Middle frontal gyrus (tissue), 1 donor: Measurements from ENCODE around the gene PLEKHG3.
A peak's percentile ranks its signal among the peaks of the same experiment; 100 is the strongest.

Experiments used
- DNase-seq: peaks from one replicate; pipeline ENCODE4 v3.0.0-alpha.2; 2015; ENCODE audit warnings: low spot score; ENCODE audit errors: extremely low spot score

Gene PLEKHG3

DNA sequence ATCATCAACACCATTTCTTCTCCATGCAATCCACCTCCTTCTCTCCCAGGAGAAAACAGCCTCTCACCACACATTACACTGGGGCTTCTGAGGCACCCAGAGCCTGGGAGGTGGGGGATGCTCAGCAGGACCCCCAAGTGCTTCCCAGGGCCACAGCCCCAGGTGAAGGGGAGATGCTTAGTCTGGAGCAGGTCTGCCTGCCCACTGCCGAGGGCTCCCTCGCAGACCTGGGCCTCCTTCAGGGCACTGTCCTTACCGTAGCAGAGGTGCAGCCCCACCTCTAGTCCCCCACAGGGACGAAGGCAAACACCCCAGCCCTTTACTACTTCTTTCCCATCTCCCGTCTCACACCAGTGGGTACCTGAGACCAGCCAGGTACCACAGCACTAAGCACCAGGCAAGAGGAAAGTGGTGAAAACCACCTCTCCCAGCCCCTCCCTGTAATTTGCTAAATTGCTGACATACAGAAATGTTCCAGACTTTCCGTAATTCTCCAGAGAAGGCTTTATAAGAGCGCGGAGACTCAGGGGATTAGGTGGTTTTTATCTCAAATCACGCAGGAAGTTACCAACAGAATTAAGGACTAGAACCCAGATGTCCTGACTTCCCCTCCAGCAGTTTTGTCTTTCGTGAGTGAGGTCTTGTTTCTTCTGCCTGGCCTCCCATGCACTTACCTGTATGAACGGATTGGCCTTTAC, 59.0 kb downstream of the PLEKHG3 start:
- DNase-seq, result no peak

DNA sequence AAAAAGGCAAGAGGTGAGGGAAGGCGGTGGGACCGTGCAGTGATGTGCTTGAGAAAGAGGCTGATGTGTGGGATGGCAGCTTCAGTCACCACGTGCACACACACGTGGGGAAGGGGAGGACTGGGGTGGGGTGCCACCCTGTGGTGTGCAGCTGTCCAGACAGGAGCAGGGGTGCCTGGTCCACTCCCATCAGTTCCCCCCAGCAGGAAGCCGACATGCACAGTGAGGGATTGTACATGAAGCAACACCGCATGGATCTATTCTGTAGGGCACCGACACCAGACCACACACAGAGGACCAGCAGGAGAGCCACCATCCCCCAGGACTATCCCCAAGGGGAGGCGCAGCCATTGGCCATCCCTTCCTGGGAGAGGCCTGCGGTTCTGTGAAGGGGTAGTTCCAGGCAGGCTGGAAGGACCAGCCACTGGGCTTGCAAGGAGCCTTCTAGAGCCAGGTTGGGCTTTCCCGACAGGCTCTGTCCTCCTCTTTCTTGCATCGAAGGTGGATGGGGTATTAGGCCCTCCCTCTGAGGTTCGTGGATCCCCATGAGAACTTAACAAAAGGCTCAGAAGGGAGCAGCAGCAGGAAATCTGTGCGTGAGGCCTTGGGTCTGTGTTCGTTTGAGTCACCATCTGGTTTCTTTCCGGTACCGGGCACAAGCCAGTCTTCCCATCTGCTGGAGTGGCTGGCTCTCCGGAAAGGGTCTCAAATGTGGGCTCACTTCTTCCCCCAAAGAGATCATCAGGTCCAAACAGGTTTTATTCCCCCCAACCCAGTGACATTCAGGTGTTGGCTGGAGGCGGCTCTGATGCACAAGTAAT, 59.8 kb downstream of the PLEKHG3 start:
- DNase-seq, result no peak

DNA sequence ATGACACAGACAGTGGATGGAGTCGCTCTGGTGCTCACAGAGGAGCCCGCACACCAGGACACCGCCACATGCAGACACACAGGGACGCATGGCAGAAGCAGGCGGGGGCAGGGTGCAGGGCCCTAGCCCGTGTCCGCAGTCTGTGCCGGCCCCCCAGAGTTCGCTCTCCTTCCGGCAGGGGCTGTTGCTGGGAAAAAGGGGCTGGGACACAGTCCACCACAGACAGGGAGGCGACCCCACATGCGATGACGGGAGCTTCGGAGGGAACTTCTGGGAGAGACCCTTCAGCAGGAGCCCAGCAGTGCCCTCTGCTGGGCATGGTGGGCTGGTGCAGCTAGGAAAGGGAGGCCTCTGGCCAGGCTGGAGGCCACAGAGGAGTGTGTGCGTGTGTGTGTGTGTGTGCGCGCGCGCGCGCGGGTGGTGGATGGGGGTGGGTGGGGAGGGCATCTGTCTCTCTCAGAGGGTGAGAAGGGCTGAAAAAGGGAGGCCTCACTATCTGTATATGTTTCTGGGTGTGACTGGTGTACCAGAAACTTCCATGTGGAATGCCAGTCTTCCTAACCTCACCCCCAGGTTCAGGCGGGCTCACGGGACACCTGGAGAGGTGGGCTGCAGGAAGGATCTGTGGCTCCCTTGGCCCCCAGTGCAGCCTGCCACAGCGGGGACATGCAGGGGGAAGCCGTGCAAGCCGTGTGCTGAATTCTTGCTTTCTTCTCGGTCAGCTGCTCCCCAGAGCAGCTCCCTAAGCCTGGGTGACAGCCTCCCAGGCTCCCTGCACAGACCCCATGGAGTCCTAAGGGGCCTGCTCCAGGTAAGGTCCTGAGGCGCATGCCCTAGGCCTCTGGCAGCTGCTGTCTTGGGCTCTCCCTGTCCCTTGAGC, 60.7 kb downstream of the PLEKHG3 start:
- peak; percentile 55 for DNase-seq

DNA sequence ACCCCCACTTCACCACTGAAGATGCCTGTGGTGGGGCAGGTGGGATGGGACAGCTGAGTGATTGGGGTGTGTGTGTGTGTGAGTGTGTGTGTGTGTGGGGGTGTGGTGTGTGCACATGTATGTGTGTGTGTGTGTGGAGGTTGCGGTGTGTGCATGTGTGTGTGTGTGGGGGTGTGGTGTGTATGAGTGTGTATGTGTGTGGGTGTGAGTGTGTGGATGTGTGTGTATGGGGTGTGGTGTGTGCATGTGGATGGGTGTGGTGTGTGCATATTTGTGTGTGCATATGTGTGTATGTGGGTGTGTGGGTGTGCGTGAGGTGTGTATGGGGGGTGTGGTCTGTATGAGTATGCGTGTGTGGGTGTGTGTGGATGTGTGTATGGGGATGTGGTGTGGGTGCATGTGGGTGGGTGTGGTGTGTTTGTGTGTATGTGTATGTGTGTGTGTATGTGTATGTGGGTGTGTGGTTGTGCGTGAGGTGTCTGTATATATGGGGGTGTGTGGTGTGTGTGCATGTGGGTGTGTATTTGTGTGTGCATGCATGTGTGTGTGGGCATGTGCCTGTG, 61.6 kb downstream of the PLEKHG3 start:
- DNase-seq, result no peak

DNA sequence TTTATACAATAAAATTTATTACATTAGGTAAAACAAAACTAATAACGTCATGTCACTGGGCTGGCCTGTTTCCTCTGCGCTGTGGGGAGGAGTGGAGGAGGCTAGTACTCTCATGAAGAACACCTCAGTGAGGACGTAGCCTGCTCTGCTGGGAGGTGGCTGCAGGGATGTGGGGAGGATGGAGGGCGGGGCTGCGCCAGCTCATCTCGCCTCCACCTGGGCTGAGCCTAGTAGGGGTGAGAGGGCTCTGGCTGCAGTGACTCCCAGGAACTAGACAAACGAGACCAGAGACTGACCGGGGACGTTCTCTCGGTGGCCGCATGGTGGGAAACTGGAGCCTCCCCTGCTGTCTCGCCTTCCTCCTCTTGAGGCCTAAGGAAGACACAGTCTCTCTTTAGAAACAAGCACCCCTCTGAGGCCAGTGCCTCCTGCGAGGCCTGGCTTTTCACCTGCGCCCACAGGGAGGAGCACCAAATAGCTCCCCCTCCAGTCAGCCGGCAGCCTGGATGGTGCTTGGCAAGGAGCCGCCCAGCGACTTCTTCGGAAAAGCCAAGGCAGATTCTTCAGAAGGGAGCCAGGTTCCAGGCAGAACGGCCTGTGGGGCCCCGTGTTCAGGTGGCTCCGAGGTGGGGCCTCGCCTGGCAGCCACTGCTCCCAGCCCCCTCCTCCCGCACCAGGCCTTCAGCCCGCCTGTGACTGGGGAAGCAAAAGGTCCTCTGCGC, 62.4 kb downstream of the PLEKHG3 start:
- DNase-seq, result no peak

DNA sequence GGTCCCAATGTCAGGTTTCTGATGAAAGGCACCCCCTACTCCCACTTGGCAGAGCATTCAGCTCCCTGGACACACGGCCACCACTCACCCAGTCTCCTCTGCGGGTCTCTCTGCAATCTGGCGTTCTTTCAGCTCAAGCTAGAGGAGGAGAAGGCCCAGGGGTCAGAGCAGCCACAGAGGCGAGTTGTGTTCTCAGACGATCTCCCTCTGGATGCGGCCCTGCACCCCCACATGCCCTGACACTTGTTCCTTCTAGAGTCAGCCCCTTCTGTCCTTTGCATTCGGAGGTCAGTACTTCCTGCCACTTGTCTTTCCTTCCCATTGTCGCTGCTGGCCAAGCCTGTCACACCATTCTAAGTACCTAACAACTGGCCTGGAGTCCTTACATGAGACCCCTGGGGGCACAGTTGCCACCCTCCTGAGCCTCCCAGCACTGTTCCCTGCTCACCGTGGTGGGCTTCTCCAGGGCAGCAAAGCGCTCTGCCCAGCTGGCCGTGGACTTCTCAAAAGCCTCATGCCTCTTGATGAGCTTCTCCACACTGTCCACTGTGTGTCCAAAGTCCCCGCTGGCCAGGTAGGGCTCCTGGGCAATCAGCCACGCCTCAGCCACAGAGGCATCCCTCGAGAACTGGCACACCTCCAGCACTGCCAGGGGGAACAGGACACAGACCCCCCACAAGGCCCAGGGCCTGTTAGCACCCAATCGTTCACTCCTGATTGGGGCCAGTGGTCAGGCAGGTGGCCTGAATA, 63.2 kb downstream of the PLEKHG3 start:
- no peak for DNase-seq

DNA sequence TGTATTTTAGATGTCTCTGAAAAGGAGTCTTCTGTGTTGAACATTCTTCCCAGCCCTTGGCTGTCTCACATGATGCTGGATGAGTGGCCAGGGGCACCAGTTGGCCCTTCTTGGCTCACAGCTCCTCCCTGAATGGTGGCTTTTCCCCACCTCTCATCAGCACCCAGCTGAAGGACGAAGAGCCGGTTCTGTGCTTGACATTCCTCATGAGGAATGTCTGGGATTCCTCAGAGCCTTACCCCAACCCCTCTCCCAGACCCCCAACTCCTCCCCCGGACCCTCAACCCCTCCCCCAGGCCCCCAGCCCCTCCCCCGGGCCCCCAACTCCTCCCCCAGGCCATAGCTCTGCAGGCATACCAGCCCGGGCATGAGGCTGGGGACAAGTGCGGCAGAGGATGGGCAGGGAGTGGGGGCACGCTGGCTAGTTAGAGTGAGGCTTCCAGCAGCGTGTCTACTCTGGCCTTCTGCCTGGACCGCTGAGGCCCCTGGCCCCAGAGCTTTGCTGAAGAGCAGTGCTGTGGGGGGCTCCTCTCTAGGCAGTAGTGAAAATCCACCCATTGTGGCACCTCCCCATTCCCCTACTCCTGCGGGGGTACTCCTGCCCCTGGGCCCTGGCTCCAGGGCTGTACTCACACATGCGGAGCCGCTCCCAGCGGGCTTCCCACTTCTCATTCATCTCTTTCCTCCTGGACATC, 64.3 kb downstream of the PLEKHG3 start:
- no peak for DNase-seq

DNA sequence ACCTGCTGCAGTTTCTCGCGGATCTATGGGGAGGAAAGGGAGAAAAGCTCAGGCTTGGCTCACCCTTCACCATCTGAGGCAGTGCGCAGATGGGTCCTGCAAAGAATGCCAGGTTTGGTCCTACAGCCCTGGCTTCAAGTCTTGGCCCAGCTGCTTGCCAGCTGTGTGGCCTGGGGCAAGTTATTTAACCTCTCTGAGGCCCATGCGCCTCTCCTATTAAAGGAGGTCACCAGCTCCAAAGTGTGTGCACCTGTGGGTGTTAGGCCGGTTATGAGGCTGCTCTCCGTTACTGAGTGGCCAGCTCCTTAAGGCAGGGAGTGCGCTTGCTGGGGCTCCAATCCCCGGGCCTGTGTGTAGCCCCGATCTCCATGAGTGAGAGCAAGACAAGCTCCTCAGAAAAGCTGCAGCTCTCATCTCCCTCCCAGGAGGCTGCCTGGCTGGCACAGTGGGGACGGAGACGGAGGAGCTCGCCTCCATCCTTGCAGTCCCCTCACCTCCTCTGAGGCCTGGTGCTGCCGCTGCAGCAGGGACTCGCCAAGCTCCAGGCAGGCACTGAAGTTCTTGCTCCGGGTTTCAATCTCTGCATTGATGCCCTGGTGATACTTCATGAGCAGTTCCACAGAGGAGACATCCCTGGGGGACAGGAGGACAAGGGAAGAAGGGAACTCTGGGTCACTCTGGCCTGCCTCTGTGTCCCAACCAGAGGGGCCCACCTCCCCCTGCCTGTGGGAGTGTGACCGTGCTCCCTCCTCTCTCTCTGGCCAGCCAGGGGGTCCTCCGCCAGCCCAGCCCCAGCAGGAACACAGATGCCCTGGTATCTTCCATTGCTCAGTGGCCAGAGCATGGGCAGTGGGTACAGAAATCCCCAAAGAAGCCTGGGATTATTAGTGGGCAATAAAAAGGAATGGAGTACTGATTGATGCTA, 65.1 kb downstream of the PLEKHG3 start:
- no peak for DNase-seq

DNA sequence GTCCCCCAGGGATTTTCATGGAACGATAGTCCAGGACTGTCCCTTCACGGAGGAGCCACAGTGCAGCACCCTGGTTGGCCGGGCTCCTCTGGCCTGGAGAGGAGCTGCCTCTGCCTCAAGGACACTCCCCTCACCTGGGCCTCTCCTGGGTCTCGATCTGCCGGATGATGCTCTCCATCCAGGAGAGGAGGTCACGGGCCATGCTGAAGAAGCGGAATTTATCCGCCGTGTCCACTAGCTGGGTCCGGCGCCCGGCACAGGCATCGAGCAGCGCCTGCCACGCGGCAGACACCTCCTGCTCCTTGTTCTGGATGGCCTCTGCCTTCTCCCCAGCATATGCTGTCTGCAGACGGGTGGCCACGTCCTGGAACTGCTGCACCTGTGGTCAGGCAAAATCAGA, 66.5 kb downstream of the PLEKHG3 start:
- no peak for DNase-seq

DNA sequence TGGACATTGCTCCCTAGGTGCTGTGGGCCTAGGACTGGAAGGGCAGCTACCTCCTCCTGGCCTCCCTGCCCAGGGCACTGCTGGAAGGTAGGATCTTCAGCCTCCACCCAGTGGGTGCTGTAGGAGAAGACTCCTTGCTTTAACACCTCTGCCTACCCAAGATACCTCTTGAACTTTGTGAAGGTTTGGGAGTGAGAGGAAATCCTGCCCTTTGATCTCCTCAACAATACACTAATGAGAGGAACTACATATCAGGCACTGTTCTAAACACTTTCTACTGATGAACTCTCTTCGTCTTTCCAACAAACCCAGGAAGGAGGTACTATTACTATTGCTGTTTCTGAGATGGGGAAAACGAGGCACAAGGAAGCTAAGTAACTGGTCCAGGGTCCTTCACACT, 66.9 kb downstream of the PLEKHG3 start:
- no peak for DNase-seq

DNA sequence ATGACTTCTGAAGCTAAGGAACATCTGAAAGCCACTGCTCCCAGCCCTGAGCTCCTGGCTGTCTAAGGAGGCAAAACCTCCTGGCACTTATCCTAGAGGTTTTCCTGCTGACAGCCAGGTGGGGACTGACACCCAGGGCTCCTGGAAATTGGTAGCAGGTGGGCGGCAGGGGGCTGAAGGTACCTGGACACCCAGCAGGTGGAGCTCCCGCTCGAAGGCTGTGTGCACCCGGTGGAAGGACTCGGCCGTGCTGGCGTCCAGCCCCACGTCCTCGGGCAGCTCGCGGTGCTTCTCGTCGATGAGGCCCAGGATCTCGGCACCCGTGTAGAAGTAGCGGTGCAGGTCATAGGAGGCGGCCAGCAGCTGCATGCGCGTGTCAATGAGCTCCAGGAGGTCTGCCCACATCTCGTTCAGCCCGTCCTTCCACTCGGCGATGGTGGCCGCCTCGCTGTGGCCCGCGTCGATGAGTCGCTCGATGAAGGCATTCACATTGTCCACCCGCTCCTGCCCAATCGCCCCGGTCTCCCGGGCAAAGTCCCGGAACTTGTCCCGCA, 68.2 kb downstream of the PLEKHG3 start:
- no peak for DNase-seq

DNA sequence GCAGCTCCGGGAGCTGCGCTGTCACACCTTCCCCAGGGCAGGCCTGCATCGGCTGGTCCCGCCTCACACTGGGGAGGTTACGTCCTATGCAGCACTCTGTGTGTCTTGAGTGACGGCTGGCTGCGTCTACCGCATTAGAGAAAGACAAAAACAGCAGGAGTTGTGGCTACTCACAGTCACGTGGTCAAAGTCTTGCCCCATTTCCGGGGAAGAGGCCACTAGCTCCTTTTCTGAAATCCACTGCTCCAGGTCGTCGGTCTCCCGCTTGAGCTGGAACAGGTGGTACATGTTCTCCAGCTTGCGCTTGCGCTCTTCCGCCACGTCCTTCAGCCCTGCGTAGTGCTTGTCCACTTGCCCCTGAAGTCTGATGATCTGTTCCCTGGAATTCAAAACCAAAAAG, 68.8 kb downstream of the PLEKHG3 start:
- no peak for DNase-seq

DNA sequence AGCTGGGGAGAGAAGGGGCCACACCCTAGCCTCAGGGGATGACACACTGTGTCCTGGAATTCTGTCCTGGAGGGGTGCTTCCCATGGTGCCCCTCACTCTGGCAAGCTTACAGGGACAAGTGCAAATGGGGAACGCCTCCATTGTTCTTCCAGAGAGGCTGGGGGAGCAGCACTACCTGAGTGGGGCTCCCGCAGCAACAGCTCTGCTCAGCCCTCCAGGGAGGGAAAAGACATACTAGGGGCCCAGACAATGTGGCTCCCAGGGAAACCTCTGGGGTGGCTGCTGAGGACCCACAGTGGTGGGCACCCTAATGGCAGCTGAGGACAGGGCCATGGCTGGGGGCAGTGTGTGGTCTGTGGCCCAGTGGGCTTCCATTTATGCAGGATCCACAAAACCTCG, 69.4 kb downstream of the PLEKHG3 start:
- no peak for DNase-seq

DNA sequence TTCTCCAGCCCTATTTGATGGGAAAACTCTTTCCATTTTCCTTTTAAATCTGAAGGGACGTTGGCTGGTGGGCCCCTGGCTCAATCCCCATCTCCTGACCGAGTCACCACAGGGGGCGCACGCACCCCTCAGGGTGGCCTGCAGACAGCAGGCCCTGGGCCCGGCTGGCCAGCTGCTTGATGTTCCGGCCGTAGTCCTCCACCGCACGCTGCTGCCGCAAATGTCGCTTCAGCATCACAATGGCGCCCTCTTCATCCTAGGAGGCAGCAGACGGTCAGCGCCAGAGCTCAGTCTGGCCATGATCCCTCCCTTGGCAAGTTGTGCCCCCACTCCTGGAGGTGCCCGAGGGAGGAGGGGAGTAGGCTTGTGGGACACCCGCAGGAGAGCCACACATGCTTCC, 70.0 kb downstream of the PLEKHG3 start:
- no peak for DNase-seq

DNA sequence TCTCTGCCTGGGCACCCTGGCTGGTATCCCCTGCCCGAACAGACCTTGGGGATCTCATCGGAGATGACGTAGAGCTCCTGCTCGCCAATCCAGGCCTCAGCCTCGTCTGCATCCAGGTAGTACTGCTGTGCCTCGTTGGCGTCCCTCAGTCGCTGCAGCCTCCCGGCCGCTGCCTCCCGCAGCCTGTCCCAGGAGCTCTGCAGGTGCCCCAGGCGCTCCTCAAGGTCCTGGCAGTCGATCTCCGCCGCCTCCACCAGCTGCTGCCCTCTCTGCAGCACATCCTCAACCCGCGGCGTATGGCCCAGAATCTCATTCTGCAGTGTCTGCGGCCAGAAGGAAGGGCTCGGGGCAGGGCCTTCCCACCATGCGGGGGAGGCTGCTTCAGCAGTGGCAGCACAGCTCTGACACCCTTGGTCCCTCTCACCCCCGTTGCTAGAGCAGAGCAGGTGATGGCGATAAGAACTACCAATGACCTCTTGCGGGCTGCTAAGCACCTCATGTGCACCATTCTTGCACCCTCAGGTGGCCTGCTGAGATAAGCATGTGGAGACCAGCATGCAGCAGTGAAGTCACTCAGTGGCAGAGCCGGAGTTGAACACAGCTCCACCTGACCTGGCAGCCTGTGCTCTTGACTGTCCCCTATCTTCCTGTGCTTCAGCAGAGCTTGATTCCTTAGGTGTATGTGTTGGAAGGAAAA, 71.0 kb downstream of the PLEKHG3 start:
- no peak for DNase-seq

DNA sequence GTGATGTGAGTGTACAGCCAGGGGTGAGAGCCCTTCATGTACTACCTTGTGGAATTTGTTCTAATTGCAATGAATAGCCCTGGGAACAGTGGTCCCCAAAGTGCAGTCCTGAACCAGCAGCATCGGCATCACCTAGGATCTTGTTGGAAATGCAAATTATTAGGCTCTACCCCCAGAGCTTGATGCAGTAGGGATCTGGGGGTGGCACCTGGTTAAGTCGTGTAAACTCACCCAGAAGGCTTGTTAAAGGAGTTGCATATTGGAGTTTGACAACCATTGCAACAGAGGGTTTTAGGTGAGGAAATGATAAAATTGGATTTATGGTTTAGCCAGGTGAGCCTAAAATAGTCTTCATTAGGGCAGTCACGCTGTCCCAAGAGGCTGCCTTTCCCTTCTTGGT, 73.2 kb downstream of the PLEKHG3 start:
- no peak for DNase-seq

DNA sequence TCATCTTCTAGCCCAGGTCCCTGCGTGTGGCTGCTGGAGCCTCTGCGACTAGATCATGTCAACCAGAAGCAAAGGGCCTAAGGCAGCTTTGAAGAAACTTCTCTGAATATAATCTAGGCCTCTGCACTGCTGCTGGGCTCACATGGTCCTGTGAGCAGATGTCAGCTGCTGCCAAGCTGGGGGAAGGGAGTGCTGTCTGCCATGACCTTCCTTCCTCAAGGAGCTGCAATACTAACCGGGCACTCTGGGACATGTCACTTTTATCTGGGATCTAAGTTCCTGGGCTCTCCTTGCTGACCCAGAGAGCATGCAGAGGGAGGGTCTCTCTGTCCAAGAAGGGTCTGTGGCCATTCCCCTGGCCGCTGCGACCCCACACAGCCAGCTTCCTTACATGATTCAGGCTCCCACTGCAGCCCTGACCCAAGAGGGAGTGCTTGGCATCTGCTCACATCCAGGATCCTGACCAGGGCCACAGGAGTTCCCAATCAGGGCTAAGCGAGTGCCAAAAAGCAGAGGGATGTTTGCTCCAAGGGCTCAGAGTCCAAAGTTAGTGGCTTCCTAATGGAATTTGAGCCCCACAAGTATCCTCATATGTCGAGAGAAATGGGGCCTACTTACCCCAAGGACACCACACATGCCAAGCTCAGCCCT, 74.0 kb downstream of the PLEKHG3 start:
- DNase-seq, result no peak
